IMR-90 (cell line): Measurements from ENCODE around the gene DLK2. TPM values are rescaled to one million over a fixed set of nuclear protein-coding genes. Genes with fewer than 3 reads are reported as not detected.

Experiments used
- ATAC-seq: fragments of 200-7000 bp; cut with Tn5 transposase; 2 replicates; pipeline ENCODE4 v1.9.1; 2020; ENCODE audit warnings: low read depth, mild to moderate bottlenecking, moderate library complexity
- BruUV-seq: library from RNA; stranded (reverse); fragments of 400-500 nt; replicated peaks from 2 replicates; lab custom pipeline; 2021; lab: Mats Ljungman, UMichigan
- CTCF ChIA-PET: fragments of 300-600 bp; formaldehyde crosslinking; extraction: SDS; loops from one replicate; lab custom pipeline; 2021; ENCODE audit warnings: antibody characterized with exemption; lab: Yijun Ruan, JAX
- POLR2A ChIA-PET: fragments of 300-600 bp; sonication (Branson Sonifier 250); formaldehyde crosslinking; loops from one replicate; lab custom pipeline; 2022; ENCODE audit warnings: antibody characterized with exemption; ENCODE audit not compliant: unreplicated experiment; lab: Charles Lee
- DNase-seq: peaks from one replicate; pipeline ENCODE4 v3.0.0; 2013
- H2AFZ ChIP-seq: replicated peaks from 2 replicates; pipeline ENCODE3; 2013; ENCODE audit warnings: low read length, mild to moderate bottlenecking; ENCODE audit not compliant: poor library complexity
- H2AK5ac ChIP-seq: 2 replicates; pipeline ENCODE4 v1.6.1; 2013; ENCODE audit warnings: low read depth, low read length, inconsistent platforms
- H2AK9ac ChIP-seq: replicated peaks from 2 replicates; pipeline ENCODE3; 2013; ENCODE audit warnings: mild to moderate bottlenecking, low read depth, low read length, moderate library complexity; ENCODE audit not compliant: poor library complexity
- H2BK120ac ChIP-seq: 2 replicates; pipeline ENCODE4 v1.6.1; 2013; ENCODE audit warnings: low read depth, low read length, inconsistent platforms
- H2BK15ac ChIP-seq: 3 replicates; pipeline ENCODE4 v1.6.1; 2013; ENCODE audit warnings: low read depth, low read length, inconsistent platforms
- H2BK20ac ChIP-seq: 2 replicates; pipeline ENCODE4 v1.6.1; 2013; ENCODE audit warnings: low read depth, mild to moderate bottlenecking, inconsistent platforms, low read length, moderate library complexity
- H2BK5ac ChIP-seq: 2 replicates; pipeline ENCODE4 v1.6.1; 2013; ENCODE audit warnings: mild to moderate bottlenecking, low read depth, low read length, inconsistent platforms; ENCODE audit not compliant: poor library complexity, severe bottlenecking
- H3K14ac ChIP-seq: replicated peaks from 2 replicates; pipeline ENCODE4 v1.6.1; 2013; ENCODE audit warnings: low read depth, low read length, inconsistent platforms
- H3K18ac ChIP-seq: 2 replicates; pipeline ENCODE4 v1.6.1; 2013; ENCODE audit warnings: low read depth, low read length, control low read depth
- H3K23ac ChIP-seq: 2 replicates; pipeline ENCODE4 v1.6.1; 2013; ENCODE audit warnings: low read depth, low read length, inconsistent platforms
- H3K27ac ChIP-seq: 2 replicates; pipeline ENCODE4 v1.5.1; 2013; ENCODE audit warnings: mild to moderate bottlenecking, control low read depth, low read length; ENCODE audit not compliant: insufficient read depth
- H3K27me3 ChIP-seq: 2 replicates; pipeline ENCODE4 v1.6.1; 2013; ENCODE audit warnings: low read length; ENCODE audit not compliant: control insufficient read depth, insufficient read depth
- H3K36me3 ChIP-seq: 2 replicates; pipeline ENCODE4 v1.6.1; 2013; ENCODE audit warnings: low read length, mixed read lengths; ENCODE audit not compliant: control insufficient read depth, insufficient read depth
- H3K4ac ChIP-seq: 2 replicates; pipeline ENCODE4 v1.6.1; 2013; ENCODE audit warnings: low read depth, low read length, inconsistent platforms
- H3K4me1 ChIP-seq: 2 replicates; pipeline ENCODE4 v1.6.1; 2013; ENCODE audit warnings: low read length, mixed read lengths; ENCODE audit not compliant: control insufficient read depth, insufficient read depth
- H3K4me2 ChIP-seq: 2 replicates; pipeline ENCODE4 v1.6.1; 2013; ENCODE audit warnings: low read depth, mild to moderate bottlenecking, control low read depth, low read length, moderate library complexity
- H3K4me3 ChIP-seq: 2 replicates; pipeline ENCODE4 v1.5.1; 2013; ENCODE audit warnings: low read depth, mild to moderate bottlenecking, control low read depth, low read length, moderate library complexity; ENCODE audit not compliant: insufficient read depth
- H3K56ac ChIP-seq: 2 replicates; pipeline ENCODE4 v1.6.1; 2013; ENCODE audit warnings: low read length, inconsistent platforms; ENCODE audit not compliant: insufficient read depth; ENCODE audit errors: extremely low read depth
- H3K79me1 ChIP-seq, 2 experiments: 2 replicates each; pipeline ENCODE4 v1.6.1; 2013; ENCODE audit warnings: low read length in 2 of 2, inconsistent platforms in 1 of 2, low read depth in 1 of 2
- H3K9ac ChIP-seq: 2 replicates; pipeline ENCODE4 v1.6.1; 2013; ENCODE audit warnings: low read depth, low read length, control low read depth
- H3K9me1 ChIP-seq: 2 replicates; pipeline ENCODE4 v1.6.1; 2013; ENCODE audit warnings: low read length, inconsistent platforms; ENCODE audit not compliant: insufficient read depth
- H3K9me3 ChIP-seq: 2 replicates; pipeline ENCODE4 v1.6.1; 2013; ENCODE audit warnings: low read length; ENCODE audit not compliant: control insufficient read depth, insufficient read depth
- H4K20me1 ChIP-seq: 2 replicates; pipeline ENCODE4 v1.6.1; 2013; ENCODE audit warnings: low read length, inconsistent platforms; ENCODE audit not compliant: insufficient read depth
- H4K5ac ChIP-seq: 2 replicates; pipeline ENCODE4 v1.6.1; 2013; ENCODE audit warnings: mild to moderate bottlenecking, low read depth, low read length, control low read depth
- H4K8ac ChIP-seq, 2 experiments: 2 replicates each; pipeline ENCODE4 v1.6.1; 2013; ENCODE audit warnings: low read depth in 2 of 2, low read length in 2 of 2, control low read depth in 1 of 2, inconsistent platforms in 1 of 2
- H4K91ac ChIP-seq: 2 replicates; pipeline ENCODE4 v1.6.1; 2013; ENCODE audit warnings: low read depth, low read length, inconsistent platforms; ENCODE audit not compliant: insufficient read depth
- BHLHE40 ChIP-seq: fragments of 150-350 bp; IDR thresholded peaks from 2 replicates; pipeline ENCODE4 v1.6.1; 2016; ENCODE audit warnings: mild to moderate bottlenecking, low read depth, low read length
- CEBPB ChIP-seq: IDR thresholded peaks from 2 replicates; pipeline ENCODE4 v1.6.1; 2012; ENCODE audit warnings: low read depth, low read length, improper control_type of control experiment
- CHD1 ChIP-seq: IDR thresholded peaks from 2 replicates; pipeline ENCODE4 v1.6.1; 2012; ENCODE audit warnings: low read depth, low read length, improper control_type of control experiment
- FOS ChIP-seq: fragments of 150-350 bp; IDR thresholded peaks from 2 replicates; pipeline ENCODE4 v1.6.1; 2016; ENCODE audit warnings: low read depth, low read length
- MAFK ChIP-seq: IDR thresholded peaks from 2 replicates; pipeline ENCODE4 v1.6.1; 2012; ENCODE audit warnings: low read depth, low read length, improper control_type of control experiment
- MAZ ChIP-seq: IDR thresholded peaks from 2 replicates; pipeline ENCODE4 v1.6.1; 2012; ENCODE audit warnings: low read depth, mild to moderate bottlenecking, low read length, improper control_type of control experiment, moderate library complexity, borderline replicate concordance
- MXI1 ChIP-seq: IDR thresholded peaks from 2 replicates; pipeline ENCODE4 v1.6.1; 2012; ENCODE audit warnings: low read depth, mild to moderate bottlenecking, low read length, moderate library complexity, borderline replicate concordance
- NFE2L2 ChIP-seq: fragments of 150-350 bp; IDR thresholded peaks from 2 replicates; pipeline ENCODE4 v1.6.1; 2016; ENCODE audit warnings: low read depth, mild to moderate bottlenecking, low read length
- POLR2A ChIP-seq: IDR thresholded peaks from 2 replicates; pipeline ENCODE4 v1.6.1; 2012; ENCODE audit warnings: mild to moderate bottlenecking, low read depth, low read length
- RAD21 ChIP-seq: IDR thresholded peaks from 2 replicates; pipeline ENCODE4 v1.6.1; 2012; ENCODE audit warnings: low read length, improper control_type of control experiment
- RCOR1 ChIP-seq: IDR thresholded peaks from 2 replicates; pipeline ENCODE4 v1.6.1; 2012; ENCODE audit warnings: mild to moderate bottlenecking, low read length, improper control_type of control experiment; ENCODE audit not compliant: insufficient replicate concordance
- RFX5 ChIP-seq: IDR thresholded peaks from 2 replicates; pipeline ENCODE4 v1.8.0; 2012; ENCODE audit warnings: low read depth, mild to moderate bottlenecking, low read length, moderate library complexity
- SMC3 ChIP-seq: fragments of 150-350 bp; IDR thresholded peaks from 2 replicates; pipeline ENCODE4 v1.6.1; 2016; ENCODE audit warnings: low read depth, mild to moderate bottlenecking, antibody characterized with exemption, low read length, moderate library complexity
- WGBS, 2 experiments: methylation state at CpG; one replicate each; pipeline versions ENCODE4 v1.1.5 to v1.1.7; 2013; ENCODE audit warnings: missing lambda C conversion rate in 2 of 2; ENCODE audit not compliant: insufficient read length in 1 of 2; ENCODE audit errors: extremely low coverage in 2 of 2; 5-methylcytosine and 5-hydroxymethylcytosine counted together
- dilution Hi-C: fragments of 300-500 bp; cut with HindIII; formaldehyde crosslinking; loops from one replicate; pipeline ENCODE4 v1.14.3; 2018; ENCODE audit warnings: low sequenced_read_pairs; ENCODE audit not compliant: unreplicated experiment
- in situ Hi-C: fragments of 300-500 bp; cut with MboI; formaldehyde crosslinking; loops from 3 replicates; pipeline ENCODE4 v1.14.3; 2019; ENCODE audit warnings: low sequenced_read_pairs, inconsistent platforms, mixed read lengths
- intact Hi-C: fragments of 100-400 bp; cut with micrococcal nuclease; formaldehyde crosslinking; loops from 2 replicates; pipeline ENCODE4 v1.10.0; 2022
- polyA plus RNA-seq, 3 experiments: library from polyadenylated mRNA; depleted of rRNA; stranded (reverse); fragments of >200 nt; gene quantifications; 2 replicates each; pipeline ENCODE4 v1.2.3, GENCODE V29; 2012; ENCODE audit warnings: low replicate concordance in 1 of 3
- total RNA-seq: library from RNA; depleted of rRNA; stranded (reverse); fragments of >200 nt; gene quantifications from 2 replicates; pipeline ENCODE4 v1.2.3, GENCODE V29; 2012
- TF ChIP-seq, protein P1 (sequence below): conservative IDR thresholded peaks from 2 replicates; pipeline ENCODE4 v1.5.1; 2012; ENCODE audit warnings: mild to moderate bottlenecking, low read depth, low read length, improper control_type of control experiment
- TF ChIP-seq, protein P2 (sequence below): fragments of 150-350 bp; IDR thresholded peaks from 2 replicates; pipeline ENCODE4 v1.6.1; 2017; ENCODE audit warnings: mild to moderate bottlenecking, antibody characterized with exemption, low read length, low read depth
- TF ChIP-seq, protein P3 (sequence below): fragments of 150-350 bp; IDR thresholded peaks from 2 replicates; pipeline ENCODE4 v1.6.1; 2016; ENCODE audit warnings: low read depth, mild to moderate bottlenecking, low read length, moderate library complexity, borderline replicate concordance

DLK2 gene
- total and polyA plus RNA-seq, 2 of the 4 experiments (the other 2 are of a cell fraction) = 0.90 to 2.8 TPM

DNA sequence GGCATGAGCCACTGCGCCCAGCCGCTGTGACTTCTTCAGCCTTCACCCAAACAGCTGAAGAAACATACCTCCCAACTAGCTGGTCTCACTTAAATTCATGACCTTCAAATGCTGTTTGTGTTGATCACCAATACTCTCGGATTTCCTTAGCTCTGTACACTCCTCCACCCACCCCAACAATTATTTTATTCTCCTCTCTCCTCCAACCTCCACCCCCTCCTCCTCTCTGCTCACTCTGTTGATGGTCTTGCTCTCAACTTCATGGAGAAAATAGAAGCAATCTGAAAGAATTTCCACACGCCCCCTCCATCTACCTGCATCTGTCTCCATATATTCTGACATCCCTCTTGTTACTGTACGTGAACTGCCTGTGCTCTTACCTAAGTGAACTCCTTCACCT lies 6.6 kb upstream of the DLK2 start:
- ChIA-PET POLR2A (no interaction called here), CTCF (no interaction called here)
- no peak overlapping the region for H3K4ac ChIP-seq
- no peak overlapping the region for H2AK9ac ChIP-seq
- no peak overlapping the region for H4K91ac ChIP-seq
- H2AFZ ChIP-seq = no peak overlapping the region
- H3K9ac ChIP-seq = no peak overlapping the region
- no peak overlapping the region for H2BK120ac ChIP-seq
- H2BK5ac ChIP-seq = no peak overlapping the region
- no TSS peak for BruUV-seq
- no peak overlapping the region for H3K23ac ChIP-seq
- no peak for ATAC-seq
- no peaks in the 10 kb centered on the region for H3K79me1 ChIP-seq
- no peaks in the 10 kb centered on the region; the same call in 1 of the 2 replicates for H3K9me3 ChIP-seq
- dilution Hi-C loops (no loop called here), in situ Hi-C loops (loop anchor here (5.0 kb wide), 1 partner anchor 35 kb away; no protein-coding TSS in a partner anchor), intact Hi-C loops (no loop called here)
- WGBS, 2 experiments = 46% methylated on average over 4 of the region's 5 CpGs; no CpG with 5 or more reads in 1 of the 2 experiments
- no peak overlapping the region for H3K4me2 ChIP-seq
- H4K20me1 ChIP-seq = no peaks in the 10 kb centered on the region
- no peak overlapping the region for H3K4me3 ChIP-seq
- peaks cover 20% of the 10 kb centered on the region for H3K27me3 ChIP-seq
- H3K9me1 ChIP-seq = no peaks in the 10 kb centered on the region
- no peak overlapping the region for H4K8ac ChIP-seq
- no peak overlapping the region for H2AK5ac ChIP-seq
- TF ChIP-seq NFE2L2 = no peak
- TF ChIP-seq, protein P1, sequence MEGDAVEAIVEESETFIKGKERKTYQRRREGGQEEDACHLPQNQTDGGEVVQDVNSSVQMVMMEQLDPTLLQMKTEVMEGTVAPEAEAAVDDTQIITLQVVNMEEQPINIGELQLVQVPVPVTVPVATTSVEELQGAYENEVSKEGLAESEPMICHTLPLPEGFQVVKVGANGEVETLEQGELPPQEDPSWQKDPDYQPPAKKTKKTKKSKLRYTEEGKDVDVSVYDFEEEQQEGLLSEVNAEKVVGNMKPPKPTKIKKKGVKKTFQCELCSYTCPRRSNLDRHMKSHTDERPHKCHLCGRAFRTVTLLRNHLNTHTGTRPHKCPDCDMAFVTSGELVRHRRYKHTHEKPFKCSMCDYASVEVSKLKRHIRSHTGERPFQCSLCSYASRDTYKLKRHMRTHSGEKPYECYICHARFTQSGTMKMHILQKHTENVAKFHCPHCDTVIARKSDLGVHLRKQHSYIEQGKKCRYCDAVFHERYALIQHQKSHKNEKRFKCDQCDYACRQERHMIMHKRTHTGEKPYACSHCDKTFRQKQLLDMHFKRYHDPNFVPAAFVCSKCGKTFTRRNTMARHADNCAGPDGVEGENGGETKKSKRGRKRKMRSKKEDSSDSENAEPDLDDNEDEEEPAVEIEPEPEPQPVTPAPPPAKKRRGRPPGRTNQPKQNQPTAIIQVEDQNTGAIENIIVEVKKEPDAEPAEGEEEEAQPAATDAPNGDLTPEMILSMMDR = no peak
- TF ChIP-seq, protein P2, sequence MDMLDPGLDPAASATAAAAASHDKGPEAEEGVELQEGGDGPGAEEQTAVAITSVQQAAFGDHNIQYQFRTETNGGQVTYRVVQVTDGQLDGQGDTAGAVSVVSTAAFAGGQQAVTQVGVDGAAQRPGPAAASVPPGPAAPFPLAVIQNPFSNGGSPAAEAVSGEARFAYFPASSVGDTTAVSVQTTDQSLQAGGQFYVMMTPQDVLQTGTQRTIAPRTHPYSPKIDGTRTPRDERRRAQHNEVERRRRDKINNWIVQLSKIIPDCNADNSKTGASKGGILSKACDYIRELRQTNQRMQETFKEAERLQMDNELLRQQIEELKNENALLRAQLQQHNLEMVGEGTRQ = no peak
- TF ChIP-seq FOS = no peak
- no peak for TF ChIP-seq CHD1
- TF ChIP-seq RCOR1 = no peak
- TF ChIP-seq CEBPB = no peak
- no peak for TF ChIP-seq MXI1
- no peak for TF ChIP-seq POLR2A
- TF ChIP-seq SMC3 = no peak
- no peak for TF ChIP-seq MAZ
- TF ChIP-seq MAFK = no peak
- no peak for TF ChIP-seq RFX5
- TF ChIP-seq, protein P3, sequence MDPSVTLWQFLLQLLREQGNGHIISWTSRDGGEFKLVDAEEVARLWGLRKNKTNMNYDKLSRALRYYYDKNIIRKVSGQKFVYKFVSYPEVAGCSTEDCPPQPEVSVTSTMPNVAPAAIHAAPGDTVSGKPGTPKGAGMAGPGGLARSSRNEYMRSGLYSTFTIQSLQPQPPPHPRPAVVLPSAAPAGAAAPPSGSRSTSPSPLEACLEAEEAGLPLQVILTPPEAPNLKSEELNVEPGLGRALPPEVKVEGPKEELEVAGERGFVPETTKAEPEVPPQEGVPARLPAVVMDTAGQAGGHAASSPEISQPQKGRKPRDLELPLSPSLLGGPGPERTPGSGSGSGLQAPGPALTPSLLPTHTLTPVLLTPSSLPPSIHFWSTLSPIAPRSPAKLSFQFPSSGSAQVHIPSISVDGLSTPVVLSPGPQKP = no peak
- TF ChIP-seq RAD21 = no peak
- no peak for TF ChIP-seq BHLHE40
- no peak overlapping the region for H4K5ac ChIP-seq
- no peaks in the 10 kb centered on the region for H3K36me3 ChIP-seq
- H3K56ac ChIP-seq = no peak overlapping the region
- no peak overlapping the region for H2BK20ac ChIP-seq
- no peak overlapping the region for H3K14ac ChIP-seq
- no peaks in the 10 kb centered on the region for H3K4me1 ChIP-seq
- H3K18ac ChIP-seq = no peak overlapping the region
- no peak overlapping the region for H2BK15ac ChIP-seq
- DNase-seq = no peak
- no peak overlapping the region for H3K27ac ChIP-seq
